C4-2B (cell line): ENCODE data around the gene FGF2.

Experiments
- CTCF ChIP-seq: fragments of 450-650 bp; conservative IDR thresholded peaks from 2 replicates; pipeline ENCODE4 v1.5.1; 2017; ENCODE audit warnings: mild to moderate bottlenecking
- ZFX ChIP-seq: fragments of 450-650 bp; IDR thresholded peaks from 2 replicates; pipeline ENCODE4 v1.6.1; 2017

GRCh38 chr4:122911588-122911987 is 85.0 kb downstream of the FGF2 start:
- TF ChIP-seq CTCF (no peak), ZFX (no peak)
